Heart right ventricle (tissue), 16 donors: ENCODE results near the gene KCNMA1. TPM values are rescaled to one million over a fixed set of nuclear protein-coding genes. Genes with fewer than 3 reads are reported as not detected.

Experiments used
- ATAC-seq, 8 donors: fragments of 200-7000 bp; cut with Tn5 transposase; one replicate each; pipeline ENCODE4 v1.9.1; 2020; ENCODE audit warnings: mild to moderate bottlenecking in 8 of 8, moderate library complexity in 8 of 8, moderate number of reproducible peaks in 1 of 8
- DNase-seq, 2 donors: peaks; one replicate each; pipeline ENCODE4 v3.0.0-alpha.2; 2020
- H3K27ac ChIP-seq, 10 donors: fragments of 200-600 bp; sonication (generic) in 2 of 10; one replicate each; pipeline versions ENCODE4 v1.5.0 to v1.8.0; 2020 to 2022; ENCODE audit warnings: mild to moderate bottlenecking in 3 of 10
- H3K27me3 ChIP-seq, 7 donors: fragments of 200-600 bp; one replicate each; pipeline ENCODE4 v1.8.0; 2021 to 2022; ENCODE audit warnings: mild to moderate bottlenecking in 2 of 7
- H3K36me3 ChIP-seq, 9 donors: fragments of 200-600 bp; sonication (generic) in 1 of 9; one replicate each; pipeline versions ENCODE4 v1.5.0 to v1.8.0; 2020 to 2022; ENCODE audit warnings: mild to moderate bottlenecking in 2 of 9
- H3K4me1 ChIP-seq, 9 donors: fragments of 200-600 bp; sonication (generic) in 1 of 9; one replicate each; pipeline versions ENCODE4 v1.5.0 to v1.8.0; 2020 to 2022; ENCODE audit warnings: mild to moderate bottlenecking in 4 of 9
- H3K4me3 ChIP-seq, 10 donors: fragments of 200-600 bp; sonication (generic) in 2 of 10; one replicate each; pipeline versions ENCODE4 v1.5.0 to v1.8.0; 2020 to 2022; ENCODE audit warnings: mild to moderate bottlenecking in 7 of 10, moderate library complexity in 2 of 10
- H3K9me3 ChIP-seq, 11 donors: fragments of 200-600 bp in 10 of 11; sonication (generic) in 2 of 11; one replicate each; pipeline versions ENCODE4 v1.5.0 to v1.8.0; 2013 to 2022; ENCODE audit warnings: mild to moderate bottlenecking in 2 of 11, control low read depth in 1 of 11, moderate library complexity in 1 of 11
- CTCF ChIP-seq, 9 donors: fragments of 200-600 bp; sonication (generic) in 2 of 9; IDR thresholded peaks; one replicate each; pipeline versions ENCODE4 v1.5.0 to v1.8.0; 2021 to 2022; ENCODE audit warnings: antibody characterized with exemption in 9 of 9, mild to moderate bottlenecking in 5 of 9, moderate library complexity in 1 of 9
- WGBS, 2 donors: extraction: QIAGEN DNeasy Blood & Tissue Kit; methylation state at CpG; one replicate each; pipeline ENCODE4 v1.1.7; 2013; ENCODE audit warnings: inconsistent platforms in 1 of 2; 5-methylcytosine and 5-hydroxymethylcytosine counted together
- intact Hi-C, 10 donors: fragments of 100-400 bp; cut with DNase I; formaldehyde crosslinking; loops; one replicate each; pipeline versions ENCODE4 v1.11.1 to v1.14.2; 2022
- polyA plus RNA-seq, 2 donors: library from polyadenylated mRNA; stranded (reverse); fragments of 200-250 nt; gene quantifications; one replicate each; pipeline ENCODE4 v1.2.3, GENCODE V29; 2013
- total RNA-seq, 10 donors: library from RNA; stranded (reverse); fragmentation: NEBNext Ultra II Directional in 3 of 10; extraction: Animal tissue kit (Norgen Biotek cat#: 25700) in 3 of 10; gene quantifications; one replicate each; pipeline versions ENCODE4 v1.2.1 to v1.2.4, GENCODE V29; 2021 to 2023
- donor health status: Arrhythmogenic right ventricular cardiomyopathy.
- donor health status: ischemic (EF 13 %, LVEDD 7.1; RV severe dilation, severe dysfunction).
- donor health status: healthy with polysubstance abuse.
- donor health status: DM: no; HTN: yes; CAD: no.
- donor health status: DM: no; HTN: no; CAD: no.
- donor health status: ischemic (EF 25% LVEDD 6.9; RV normal size, moderate dysfunction).
- donor health status: ischemic (EF 25% LVEDD 5.7; RV mildly dilated, moderate dysfunction).
- donor health status: healthy.
- donor health status: DM: yes; HTN: yes; CAD: no.
- donor health status: Ischemic cardiomyopathy.
- donor health status: ischemic (EF 35%, LVEDD 5.7; RV mildly dilated, moderate dysfunction).
- donor health status: nonischemic (EF 11% LVEDD 7.7; RV severe dilation, severe dysfunction).
- donor health status: DM: yes; HTN: yes; CAD: no.
- donor health status: PGD.
- donor health status: ischemic (EF 29% LVEDD 5.4; RV normal size, mild dysfunction).
- donor health status: nonischemic (EF 23%, LVEDD 6.1; RV moderate dilation, normal function).

Gene KCNMA1
- total and polyA plus RNA-seq, 12 donors: 0.59 to 5.3 (median 1.6) TPM

- DNase-seq (no peak), ATAC-seq (no peak)
- Histone ChIP-seq H3K4me1 (peaks cover 0 to 7% (median 0%) of the 10 kb centered on the region in 9 donors), H3K9me3 (no peaks in the 10 kb centered on the region), H3K4me3 (no peak overlapping the region), H3K36me3 (no peaks in the 10 kb centered on the region), H3K27ac (no peak overlapping the region), H3K27me3 (peaks cover 0 to 5% (median 0%) of the 10 kb centered on the region in 7 donors)
- TF ChIP-seq CTCF (IDR thresholded peaks at IDR 0.05): no peak
- 72 to 86% methylated on average over 2 of the region's 2 CpGs for WGBS, 2 donors
- intact Hi-C loops: no loop called here
These were observed 288.4 kb downstream of the KCNMA1 start for GRCh38 chr10:77349226-77349625.

GRCh38 chr10:77348751-77349150, 288.9 kb downstream of the KCNMA1 start:
- WGBS, 2 donors: 77 to 78% methylated on average over 2 of the region's 2 CpGs

GRCh38 chr10:77348082-77348481, 289.5 kb downstream of the KCNMA1 start:
- Histone ChIP-seq H3K27me3 (peaks cover 0 to 8% (median 0%) of the 10 kb centered on the region in 7 donors), H3K27ac (no peak overlapping the region), H3K9me3 (no peaks in the 10 kb centered on the region), H3K4me3 (no peak overlapping the region), H3K36me3 (no peaks in the 10 kb centered on the region), H3K4me1 (peaks cover 0 to 7% (median 0%) of the 10 kb centered on the region in 9 donors)
- WGBS, 2 donors: 81 to 84% methylated on average over 6 of the region's 6 CpGs
- intact Hi-C loops: no loop called here
- ATAC-seq (no peak), DNase-seq (no peak)
- no peak for TF ChIP-seq CTCF (IDR thresholded peaks at IDR 0.05)

More at GRCh38 chr10:77348751-77349150, 288.9 kb downstream of the KCNMA1 start:
- Histone ChIP-seq H3K4me1 (peaks cover 0 to 7% (median 0%) of the 10 kb centered on the region in 9 donors), H3K4me3 (no peak overlapping the region), H3K27me3 (peaks cover 0 to 5% (median 0%) of the 10 kb centered on the region in 7 donors), H3K9me3 (no peaks in the 10 kb centered on the region), H3K27ac (no peak overlapping the region), H3K36me3 (no peaks in the 10 kb centered on the region)
- ATAC-seq: no peak
- no peak for DNase-seq
- TF ChIP-seq CTCF (IDR thresholded peaks at IDR 0.05): no peak
- intact Hi-C loops: no loop called here

GRCh38 chr10:77347052-77347451, 290.6 kb downstream of the KCNMA1 start:
- no peak overlapping the region for H3K27ac ChIP-seq
- no peak overlapping the region for H3K4me3 ChIP-seq
- no peak for ATAC-seq
- H3K4me1 ChIP-seq: peaks cover 0 to 7% (median 0%) of the 10 kb centered on the region in 9 donors
- intact Hi-C loops: no loop called here
- no peak for DNase-seq
- peaks cover 0 to 6% (median 0%) of the 10 kb centered on the region in 7 donors for H3K27me3 ChIP-seq
- 40 to 48% methylated on average over 2 of the region's 2 CpGs for WGBS, 2 donors
- TF ChIP-seq CTCF (IDR thresholded peaks at IDR 0.05): no peak
- no peaks in the 10 kb centered on the region for H3K9me3 ChIP-seq
- no peaks in the 10 kb centered on the region for H3K36me3 ChIP-seq
